NT2/D1 (cell line): ENCODE data around the gene HYDIN.
"Not testable (repeated sequence)": the region's sequence is repeated elsewhere in the genome, so short reads cannot be mapped to it uniquely, and the experiment has no call there.

ENCODE experiments used
- SUZ12 ChIP-seq: IDR thresholded peaks from 2 replicates; pipeline ENCODE4 v1.6.1; 2011; ENCODE audit not compliant: insufficient read length, insufficient read depth; ENCODE audit errors: extremely low read depth
- ZNF274 ChIP-seq: IDR thresholded peaks from 2 replicates; pipeline ENCODE4 v1.6.1; 2011; ENCODE audit warnings: mild to moderate bottlenecking, low read depth, low read length

DNA sequence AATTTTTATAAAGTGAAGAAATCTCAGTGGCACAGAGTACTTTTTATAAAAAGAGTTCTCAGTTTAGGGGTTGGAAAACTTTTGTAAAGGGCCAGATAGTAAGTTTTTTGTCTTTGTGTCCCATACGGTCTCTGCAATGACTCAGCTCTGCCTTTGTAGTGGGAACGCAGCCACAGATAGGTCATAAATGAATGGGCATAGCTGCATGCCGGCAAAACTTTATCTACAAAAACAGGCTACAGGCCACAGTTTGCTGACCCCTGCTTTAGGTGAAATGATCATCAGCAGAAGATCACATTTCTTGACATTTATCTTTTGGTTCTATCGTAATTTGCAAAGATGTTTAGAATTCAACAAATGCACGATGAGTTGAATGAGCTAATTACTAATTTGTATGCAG lies 365.8 kb downstream of the HYDIN start:
- not testable (repeated sequence) for TF ChIP-seq ZNF274, SUZ12
